Stomach (tissue), 9 donors: Measurements from ENCODE around the gene NSD2. TPM values are rescaled to one million over a fixed set of nuclear protein-coding genes. Genes with fewer than 3 reads are reported as not detected.

Experiments
- DNase-seq, 2 donors: peaks; one replicate each; pipeline versions ENCODE4 v3.0.0 to v3.0.0-alpha.2; 2013 to 2019
- H3K27ac ChIP-seq, 5 donors: fragments of 200-600 bp in 4 of 5; sonication (generic) in 4 of 5; one replicate each; pipeline ENCODE4 v1.5.1; 2013 to 2019; ENCODE audit warnings: mild to moderate bottlenecking in 1 of 5, moderate library complexity in 1 of 5
- H3K27me3 ChIP-seq, 3 donors: fragments of 200-600 bp; sonication (generic); one replicate each; pipeline ENCODE4 v1.5.1; 2017 to 2019; ENCODE audit warnings: mixed run types in 1 of 3
- H3K36me3 ChIP-seq, 4 donors: fragments of 200-600 bp; sonication (generic); 1 replicate in 3 of 4; 2 replicates in 1 of 4; pipeline ENCODE4 v1.5.1; 2016 to 2019
- H3K4me1 ChIP-seq, 4 donors: fragments of 200-600 bp; sonication (generic); one replicate each; pipeline ENCODE4 v1.5.1; 2016 to 2019
- H3K4me3 ChIP-seq, 4 donors: fragments of 200-600 bp; sonication (generic) in 3 of 4; one replicate each; pipeline ENCODE4 v1.5.1; 2016 to 2019; ENCODE audit warnings: mild to moderate bottlenecking in 1 of 4
- H3K9me3 ChIP-seq, 4 donors: fragments of 200-600 bp; sonication (generic); one replicate each; pipeline ENCODE4 v1.5.1; 2016 to 2019
- EP300 ChIP-seq: sonication (generic); formaldehyde crosslinking; IDR thresholded peaks from one replicate; pipeline ENCODE4 v1.6.1; 2017; ENCODE audit warnings: antibody characterized with exemption
- POLR2A ChIP-seq, 4 donors: fragments of 450-650 bp; IDR thresholded peaks; one replicate each; pipeline ENCODE4 v1.6.1; 2016; ENCODE audit warnings: antibody characterized with exemption in 4 of 4, control low read depth in 2 of 4, mild to moderate bottlenecking in 1 of 4, moderate library complexity in 1 of 4
- POLR2AphosphoS5 ChIP-seq, 3 donors: sonication (generic); formaldehyde crosslinking; IDR thresholded peaks; one replicate each; pipeline ENCODE4 v1.6.1; 2016; ENCODE audit warnings: antibody characterized with exemption in 3 of 3
- WGBS, 5 donors: extraction: QIAGEN DNeasy Blood & Tissue Kit in 3 of 5; methylation state at CpG; one replicate each; pipeline versions ENCODE4 v1.1.5 to v1.1.7; 2013 to 2018; 5-methylcytosine and 5-hydroxymethylcytosine counted together
- intact Hi-C: fragments of 100-400 bp; cut with DNase I; formaldehyde crosslinking; loops from one replicate; pipeline ENCODE4 v1.15.1; 2023; ENCODE audit warnings: low total_unique reads
- polyA plus RNA-seq, 3 donors: library from polyadenylated mRNA; stranded (reverse); fragments of 200-250 nt; gene quantifications; one replicate each; pipeline ENCODE4 v1.2.3, GENCODE V29; 2013
- total RNA-seq, 5 donors: library from RNA; depleted of rRNA; stranded (reverse); fragments of >200 nt; gene quantifications; one replicate each; pipeline versions ENCODE4 v1.1.0 to v1.2.3, GENCODE V29; 2014 to 2016
- TF ChIP-seq, protein P1 (sequence below), 7 experiments: fragments of 450-650 bp in 4 of 7; fragments of 200-600 bp in 3 of 7; sonication (generic) in 3 of 7; IDR thresholded peaks; one replicate each; pipeline ENCODE4 v1.5.1; 2016 to 2019; ENCODE audit warnings: antibody characterized with exemption in 7 of 7, control low read depth in 2 of 7, mild to moderate bottlenecking in 1 of 7
- donor health status: healthy with polysubstance abuse.
- donor health status: Bipolar disorder and iron deficiency.
- donor health status: healthy.

The NSD2 gene
- total and polyA plus RNA-seq, 8 donors = 4.9 to 176 (median 56.9) TPM

DNA sequence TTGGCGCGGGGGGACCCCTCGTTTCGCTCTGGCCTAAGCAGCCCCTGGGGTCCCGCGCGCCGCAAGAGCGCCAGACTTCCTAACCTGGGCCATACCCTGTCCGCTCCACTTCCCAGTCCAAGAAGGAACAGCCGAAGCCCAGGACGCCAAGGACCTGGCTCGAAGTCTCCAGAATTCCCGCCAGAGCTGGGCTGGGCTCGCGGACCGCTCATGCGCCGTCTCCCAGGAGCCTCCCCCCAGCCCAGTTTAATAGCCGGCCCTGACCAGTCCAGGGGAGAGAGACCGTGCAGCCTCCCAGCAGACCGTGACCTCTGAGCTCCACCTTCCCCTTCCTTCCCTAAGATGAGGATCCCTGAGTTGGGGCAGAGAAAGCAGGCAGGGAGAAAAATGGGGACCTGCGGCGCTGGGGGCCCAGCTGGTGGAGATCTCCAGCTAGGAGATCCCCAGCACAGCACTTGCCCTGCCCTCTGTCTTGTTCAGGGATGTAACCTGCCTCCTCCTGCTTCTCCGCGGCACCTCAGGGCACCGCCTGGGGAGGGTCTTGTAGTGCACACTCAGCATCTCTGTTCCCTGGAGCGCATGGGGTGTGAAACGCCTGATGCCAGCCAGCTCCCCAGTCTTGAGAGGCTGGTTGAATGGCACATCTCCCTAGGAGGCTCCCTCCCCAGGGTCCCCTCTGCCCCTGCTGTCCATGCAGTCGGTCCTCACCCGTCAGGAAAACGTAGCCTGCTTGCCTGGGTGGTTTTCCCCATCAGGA, 14.1 kb upstream of the NSD2 start:
- intact Hi-C loops = no loop called here
- no peaks in the 10 kb centered on the region for H3K9me3 ChIP-seq
- peak overlapping the region; percentile 79 to 94 (median 91) for H3K27ac ChIP-seq
- DNase-seq = peak in 1 of 2 donors; percentile 65
- peaks cover 32 to 51% (median 49%) of the 10 kb centered on the region in 4 donors for H3K4me1 ChIP-seq
- 20 to 66% (median 23%) methylated on average over 11 to 32 of the region's 32 CpGs for WGBS, 5 donors
- peak overlapping the region; percentile 71 to 98 (median 90) for H3K4me3 ChIP-seq
- TF ChIP-seq POLR2A (IDR thresholded peaks at IDR 0.05) (no peak), EP300 (no peak), POLR2AphosphoS5 (IDR thresholded peaks at IDR 0.05) (no peak)
- TF ChIP-seq, protein P1, sequence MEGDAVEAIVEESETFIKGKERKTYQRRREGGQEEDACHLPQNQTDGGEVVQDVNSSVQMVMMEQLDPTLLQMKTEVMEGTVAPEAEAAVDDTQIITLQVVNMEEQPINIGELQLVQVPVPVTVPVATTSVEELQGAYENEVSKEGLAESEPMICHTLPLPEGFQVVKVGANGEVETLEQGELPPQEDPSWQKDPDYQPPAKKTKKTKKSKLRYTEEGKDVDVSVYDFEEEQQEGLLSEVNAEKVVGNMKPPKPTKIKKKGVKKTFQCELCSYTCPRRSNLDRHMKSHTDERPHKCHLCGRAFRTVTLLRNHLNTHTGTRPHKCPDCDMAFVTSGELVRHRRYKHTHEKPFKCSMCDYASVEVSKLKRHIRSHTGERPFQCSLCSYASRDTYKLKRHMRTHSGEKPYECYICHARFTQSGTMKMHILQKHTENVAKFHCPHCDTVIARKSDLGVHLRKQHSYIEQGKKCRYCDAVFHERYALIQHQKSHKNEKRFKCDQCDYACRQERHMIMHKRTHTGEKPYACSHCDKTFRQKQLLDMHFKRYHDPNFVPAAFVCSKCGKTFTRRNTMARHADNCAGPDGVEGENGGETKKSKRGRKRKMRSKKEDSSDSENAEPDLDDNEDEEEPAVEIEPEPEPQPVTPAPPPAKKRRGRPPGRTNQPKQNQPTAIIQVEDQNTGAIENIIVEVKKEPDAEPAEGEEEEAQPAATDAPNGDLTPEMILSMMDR (IDR thresholded peaks at IDR 0.05) = no peak
- peaks cover 0 to 7% (median 0%) of the 10 kb centered on the region in 3 donors for H3K27me3 ChIP-seq
- no peaks in the 10 kb centered on the region for H3K36me3 ChIP-seq

DNA sequence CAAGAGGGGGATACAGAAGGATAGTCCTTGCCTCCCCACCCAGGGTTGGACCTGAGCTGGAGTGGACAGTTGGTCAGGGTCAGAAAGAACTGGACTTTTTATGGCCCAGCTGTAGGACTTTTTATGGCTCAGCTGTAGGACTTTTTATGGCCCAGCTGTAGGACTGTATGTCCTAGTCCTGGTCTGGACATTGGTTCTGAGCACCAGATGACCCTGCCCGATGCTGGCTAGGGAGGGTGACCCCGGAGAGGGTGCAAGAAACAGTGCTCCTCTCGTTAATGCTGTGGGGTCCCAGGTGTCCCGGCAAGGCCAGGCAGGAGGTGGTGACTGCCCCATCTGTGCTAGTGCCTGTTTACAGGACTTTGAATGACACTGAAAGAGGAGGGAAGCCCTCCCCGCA, 13.3 kb upstream of the NSD2 start:
- no peaks in the 10 kb centered on the region for H3K36me3 ChIP-seq
- H3K27ac ChIP-seq = no peak overlapping the region
- no peaks in the 10 kb centered on the region for H3K9me3 ChIP-seq
- H3K4me3 ChIP-seq = no peak overlapping the region
- TF ChIP-seq EP300 (no peak), POLR2A (IDR thresholded peaks at IDR 0.05) (no peak), POLR2AphosphoS5 (IDR thresholded peaks at IDR 0.05) (no peak)
- TF ChIP-seq, protein P1 (IDR thresholded peaks at IDR 0.05) = no peak
- WGBS, 5 donors = 80 to 94% (median 81%) methylated on average over 5 of the region's 5 CpGs
- H3K27me3 ChIP-seq = peaks cover 0 to 15% (median 6%) of the 10 kb centered on the region in 3 donors
- peaks cover 38 to 50% (median 49%) of the 10 kb centered on the region in 4 donors for H3K4me1 ChIP-seq
- no peak for DNase-seq
- intact Hi-C loops = no loop called here

DNA sequence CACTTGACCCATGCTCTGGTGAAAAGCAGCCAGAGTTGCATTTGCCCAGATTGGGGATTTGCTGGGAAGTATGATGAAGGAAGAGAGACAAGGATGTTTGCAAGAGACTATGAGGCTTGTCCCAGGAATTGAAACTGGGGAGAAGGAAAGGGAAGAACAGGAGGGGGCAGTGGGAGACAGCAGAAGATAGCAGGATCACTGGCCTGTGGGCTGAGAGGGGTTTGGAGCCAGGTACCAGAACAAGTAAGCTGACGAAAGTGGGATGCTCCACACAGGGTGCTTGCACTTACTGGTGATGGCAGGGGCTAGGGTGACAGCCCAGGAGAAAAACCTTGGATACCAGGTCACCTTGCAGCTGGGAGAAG, 11.8 kb upstream of the NSD2 start:
- WGBS, 5 donors = 84 to 91% (median 88%) methylated on average over 1 of the region's 1 CpG
- Histone ChIP-seq H3K9me3 (no peaks in the 10 kb centered on the region), H3K27ac (no peak overlapping the region), H3K4me1 (peaks cover 29 to 39% (median 36%) of the 10 kb centered on the region in 4 donors), H3K36me3 (no peaks in the 10 kb centered on the region), H3K4me3 (no peak overlapping the region), H3K27me3 (peaks cover 0 to 29% (median 6%) of the 10 kb centered on the region in 3 donors)
- no peak for DNase-seq
- TF ChIP-seq POLR2AphosphoS5 (IDR thresholded peaks at IDR 0.05) (no peak), POLR2A (IDR thresholded peaks at IDR 0.05) (no peak), EP300 (no peak)
- TF ChIP-seq, protein P1 (IDR thresholded peaks at IDR 0.05) = no peak
- intact Hi-C loops = no loop called here

DNA sequence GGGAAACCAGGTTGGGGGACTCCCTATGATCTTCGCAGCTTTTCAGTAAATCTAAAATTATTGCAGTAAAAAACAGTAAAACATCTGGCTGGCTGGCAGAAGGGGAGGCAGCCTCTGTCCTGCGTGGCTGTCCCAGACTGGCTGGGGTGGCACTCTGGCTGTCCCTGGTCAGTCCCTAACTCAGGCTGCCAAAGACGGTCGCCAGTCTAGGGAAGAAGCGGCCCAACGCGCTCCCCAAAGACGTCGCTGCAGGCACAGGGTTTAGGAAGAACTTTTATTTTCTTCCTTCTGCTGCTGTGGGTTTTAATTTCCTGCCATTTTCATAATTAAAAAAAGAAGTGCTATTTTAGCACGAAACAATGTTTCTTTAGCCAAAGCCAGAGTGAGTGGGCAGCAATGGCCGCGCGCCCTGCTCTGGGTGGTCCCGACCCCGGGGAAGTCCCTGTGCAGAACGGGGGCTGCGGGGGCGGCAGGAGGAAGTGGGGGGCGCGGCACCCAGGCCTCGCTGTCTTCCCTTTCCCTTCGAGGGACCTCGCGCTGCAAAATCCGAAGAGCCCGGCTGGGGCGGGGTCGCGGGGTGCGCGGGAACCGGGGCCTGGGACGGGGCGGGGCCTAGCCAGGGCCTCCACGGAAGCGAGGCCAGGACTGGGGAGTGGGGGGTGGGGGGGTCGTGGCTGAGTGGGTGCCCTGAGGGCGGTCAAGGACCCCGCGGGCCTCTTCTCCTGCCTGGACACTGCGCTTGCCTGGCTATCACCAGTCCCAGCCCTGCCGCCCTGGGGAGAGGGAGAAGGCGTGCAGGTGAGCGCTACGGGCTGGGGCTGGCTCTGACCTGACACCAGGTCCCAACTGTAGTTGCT, 8.9 kb upstream of the NSD2 start:
- H3K4me3 ChIP-seq = peak overlapping the region; percentile 19 to 41 (median 28)
- DNase-seq = peak in 1 of 2 donors; percentile 53
- WGBS, 5 donors = 17 to 28% (median 20%) methylated on average over 19 to 45 of the region's 45 CpGs
- no peaks in the 10 kb centered on the region for H3K36me3 ChIP-seq
- H3K4me1 ChIP-seq = peaks cover 14 to 18% (median 16%) of the 10 kb centered on the region in 4 donors
- peaks cover 0 to 54% (median 6%) of the 10 kb centered on the region in 3 donors for H3K27me3 ChIP-seq
- H3K27ac ChIP-seq = no peak overlapping the region
- TF ChIP-seq POLR2A (IDR thresholded peaks at IDR 0.05) (no peak), EP300 (no peak), POLR2AphosphoS5 (IDR thresholded peaks at IDR 0.05) (no peak)
- TF ChIP-seq, protein P1 (IDR thresholded peaks at IDR 0.05) = no peak
- no peaks in the 10 kb centered on the region for H3K9me3 ChIP-seq
- intact Hi-C loops = no loop called here
